Suprapubic skin (tissue), 4 donors: ENCODE results near the gene SLC25A33.

ENCODE experiments used
- EP300 ChIP-seq: sonication (generic); formaldehyde crosslinking; IDR thresholded peaks from one replicate; pipeline ENCODE4 v1.6.1; 2017; ENCODE audit warnings: antibody characterized with exemption
- POLR2A ChIP-seq, 2 donors: fragments of 450-650 bp; IDR thresholded peaks; one replicate each; pipeline ENCODE4 v1.6.1; 2017; ENCODE audit warnings: antibody characterized with exemption in 2 of 2, mild to moderate bottlenecking in 2 of 2, moderate library complexity in 2 of 2
- POLR2AphosphoS5 ChIP-seq, 3 donors: sonication (generic); formaldehyde crosslinking; IDR thresholded peaks; one replicate each; pipeline ENCODE4 v1.6.1; 2017; ENCODE audit warnings: antibody characterized with exemption in 3 of 3
- TF ChIP-seq, protein P1 (sequence below), 2 donors: fragments of 200-600 bp in 1 of 2; fragments of 450-650 bp in 1 of 2; sonication (generic) in 1 of 2; IDR thresholded peaks; one replicate each; pipeline ENCODE4 v1.5.1; 2016 to 2019; ENCODE audit warnings: antibody characterized with exemption in 2 of 2, mild to moderate bottlenecking in 1 of 2, moderate library complexity in 1 of 2

DNA sequence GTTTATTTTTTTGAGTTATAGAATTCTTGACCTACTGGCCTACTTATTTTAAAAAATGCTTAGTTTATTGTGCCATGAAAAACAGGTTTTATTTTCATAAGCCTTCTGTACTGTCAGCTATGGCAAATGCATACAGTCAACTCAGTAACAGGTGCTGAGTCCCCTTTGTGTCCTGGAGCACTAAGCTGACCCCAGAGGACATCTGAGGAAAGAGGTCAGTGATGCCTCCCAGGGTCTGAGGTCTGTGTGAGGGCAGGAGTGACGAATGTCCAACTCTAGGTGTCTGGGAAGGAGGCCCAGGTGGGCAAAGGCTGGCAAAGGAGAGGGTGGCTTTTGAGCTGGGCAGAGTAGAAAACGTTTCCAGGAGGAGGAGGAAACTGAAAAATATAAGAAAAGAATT, 41.7 kb downstream of the SLC25A33 start:
- TF ChIP-seq, protein P1, sequence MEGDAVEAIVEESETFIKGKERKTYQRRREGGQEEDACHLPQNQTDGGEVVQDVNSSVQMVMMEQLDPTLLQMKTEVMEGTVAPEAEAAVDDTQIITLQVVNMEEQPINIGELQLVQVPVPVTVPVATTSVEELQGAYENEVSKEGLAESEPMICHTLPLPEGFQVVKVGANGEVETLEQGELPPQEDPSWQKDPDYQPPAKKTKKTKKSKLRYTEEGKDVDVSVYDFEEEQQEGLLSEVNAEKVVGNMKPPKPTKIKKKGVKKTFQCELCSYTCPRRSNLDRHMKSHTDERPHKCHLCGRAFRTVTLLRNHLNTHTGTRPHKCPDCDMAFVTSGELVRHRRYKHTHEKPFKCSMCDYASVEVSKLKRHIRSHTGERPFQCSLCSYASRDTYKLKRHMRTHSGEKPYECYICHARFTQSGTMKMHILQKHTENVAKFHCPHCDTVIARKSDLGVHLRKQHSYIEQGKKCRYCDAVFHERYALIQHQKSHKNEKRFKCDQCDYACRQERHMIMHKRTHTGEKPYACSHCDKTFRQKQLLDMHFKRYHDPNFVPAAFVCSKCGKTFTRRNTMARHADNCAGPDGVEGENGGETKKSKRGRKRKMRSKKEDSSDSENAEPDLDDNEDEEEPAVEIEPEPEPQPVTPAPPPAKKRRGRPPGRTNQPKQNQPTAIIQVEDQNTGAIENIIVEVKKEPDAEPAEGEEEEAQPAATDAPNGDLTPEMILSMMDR (IDR thresholded peaks at IDR 0.05) = no peak
- TF ChIP-seq POLR2A (IDR thresholded peaks at IDR 0.05) = no peak
- TF ChIP-seq POLR2AphosphoS5 (IDR thresholded peaks at IDR 0.05) = no peak
- no peak for TF ChIP-seq EP300
